H1 (cell line): ENCODE results near the gene UTP20. TPM values are rescaled to one million over a fixed set of nuclear protein-coding genes. Genes with fewer than 3 reads are reported as not detected.
"Not testable (repeated sequence)": the region's sequence is repeated elsewhere in the genome, so short reads cannot be mapped to it uniquely, and the experiment has no call there.

Experiments
- CTCF ChIA-PET: fragments of 300-600 bp; sonication (Branson Sonifier 250); formaldehyde crosslinking; loops from one replicate; lab custom pipeline; 2021; ENCODE audit not compliant: partially characterized antibody; lab: Charles Lee
- POLR2A ChIA-PET: fragments of 300-600 bp; sonication (Branson Sonifier 250); formaldehyde crosslinking; loops from one replicate; lab custom pipeline; 2021; ENCODE audit warnings: inconsistent platforms; ENCODE audit not compliant: partially characterized antibody; lab: Charles Lee
- DNase-seq, 2 experiments: peaks; one replicate each; pipeline versions ENCODE4 v3.0.0 to v3.0.0-alpha.2; 2010 to 2022; ENCODE audit warnings: low spot score in 2 of 2, low read depth in 1 of 2, mixed read lengths in 1 of 2
- FAIRE-seq: peaks from 2 replicates; lab custom pipeline; 2011; peaks lifted over from hg19 to GRCh38; lab: Jason Lieb, UNC
- H2AFZ ChIP-seq: 2 replicates; pipeline ENCODE4 v1.8.1; 2012; ENCODE audit warnings: low read length, inconsistent platforms
- H2AK5ac ChIP-seq: 2 replicates; pipeline ENCODE4 v1.6.1; 2013; ENCODE audit warnings: low read depth, low read length
- H2BK120ac ChIP-seq: replicated peaks from 2 replicates; pipeline ENCODE3; 2013; ENCODE audit warnings: low read depth, low read length, inconsistent platforms
- H2BK12ac ChIP-seq: 2 replicates; pipeline ENCODE4 v1.6.1; 2013; ENCODE audit warnings: low read depth, low read length
- H2BK15ac ChIP-seq: 2 replicates; pipeline ENCODE4 v1.6.1; 2013; ENCODE audit warnings: low read length
- H2BK20ac ChIP-seq: 2 replicates; pipeline ENCODE4 v1.6.1; 2013; ENCODE audit warnings: low read length
- H2BK5ac ChIP-seq: 2 replicates; pipeline ENCODE4 v1.6.1; 2013; ENCODE audit warnings: low read depth, low read length
- H3K14ac ChIP-seq: 2 replicates; pipeline ENCODE4 v1.6.1; 2013; ENCODE audit warnings: inconsistent platforms; ENCODE audit not compliant: insufficient read length
- H3K18ac ChIP-seq: 2 replicates; pipeline ENCODE4 v1.6.1; 2013; ENCODE audit warnings: low read length; ENCODE audit errors: extremely low read depth
- H3K23ac ChIP-seq: 2 replicates; pipeline ENCODE4 v1.6.1; 2013; ENCODE audit warnings: inconsistent platforms; ENCODE audit not compliant: insufficient read length
- H3K23me2 ChIP-seq: 2 replicates; pipeline ENCODE4 v1.6.1; 2013; ENCODE audit warnings: low read depth, low read length
- H3K27ac ChIP-seq: 2 replicates; pipeline ENCODE4 v1.6.1; 2011; ENCODE audit warnings: low read depth, low read length, inconsistent platforms
- H3K27me3 ChIP-seq, 4 experiments: replicated peaks in 1 of 4; 1 replicate in 1 of 4; 2 replicates in 3 of 4; pipeline versions ENCODE4 v1.6.1 to v1.8.1; 2011 to 2013; ENCODE audit warnings: low read length in 3 of 4, mild to moderate bottlenecking in 3 of 4, inconsistent platforms in 2 of 4, mixed read lengths in 2 of 4, moderate library complexity in 1 of 4; ENCODE audit not compliant: control insufficient read depth in 3 of 4, insufficient read depth in 3 of 4; ENCODE audit errors: extremely low read depth in 1 of 4
- H3K36me3 ChIP-seq, 4 experiments: 2 replicates each; pipeline versions ENCODE4 v1.6.1 to v1.8.1; 2011 to 2013; ENCODE audit warnings: mild to moderate bottlenecking in 4 of 4, low read length in 3 of 4, moderate library complexity in 2 of 4, control low read depth in 1 of 4, inconsistent platforms in 1 of 4; ENCODE audit not compliant: insufficient read depth in 4 of 4, control insufficient read depth in 2 of 4
- H3K4ac ChIP-seq: replicated peaks from 2 replicates; pipeline ENCODE3; 2013; ENCODE audit warnings: low read length, low read depth, mixed read lengths, inconsistent platforms; ENCODE audit not compliant: insufficient read length
- H3K4me1 ChIP-seq, 4 experiments: replicated peaks in 1 of 4; 1 replicate in 1 of 4; 2 replicates in 3 of 4; pipeline versions ENCODE4 v1.6.1 to v1.8.1; 2011 to 2013; ENCODE audit warnings: low read length in 3 of 4, inconsistent platforms in 2 of 4, mixed read lengths in 1 of 4; ENCODE audit not compliant: insufficient read depth in 4 of 4, control insufficient read depth in 3 of 4
- H3K4me2 ChIP-seq, 2 experiments: 2 replicates each; pipeline versions ENCODE4 v1.6.1 to v1.8.1; 2011 to 2013; ENCODE audit warnings: low read depth in 2 of 2, low read length in 2 of 2, control low read depth in 1 of 2, inconsistent platforms in 1 of 2, mild to moderate bottlenecking in 1 of 2; ENCODE audit not compliant: insufficient read depth in 1 of 2
- H3K4me3 ChIP-seq, 4 experiments: fragments of 200-600, 300-600 bp in 1 of 4; sonication (generic), shearing (Covaris generic), sonication (Bioruptor Twin) in 1 of 4; 2 replicates each; pipeline versions ENCODE4 v1.5.1 to v1.8.1; 2011 to 2016; ENCODE audit warnings: low read length in 4 of 4, low read depth in 3 of 4, control low read depth in 2 of 4, inconsistent platforms in 2 of 4, mild to moderate bottlenecking in 2 of 4, mixed read lengths in 1 of 4, moderate library complexity in 1 of 4; ENCODE audit not compliant: insufficient read depth in 2 of 4; ENCODE audit errors: extremely low read depth in 1 of 4
- H3K56ac ChIP-seq: replicated peaks from 2 replicates; pipeline ENCODE3; 2013; ENCODE audit warnings: low read depth, mild to moderate bottlenecking, mixed read lengths, low read length, inconsistent platforms; ENCODE audit not compliant: insufficient read length
- H3K79me1 ChIP-seq: 2 replicates; pipeline ENCODE4 v1.6.1; 2013; ENCODE audit warnings: low read depth, low read length, control low read depth
- H3K79me2 ChIP-seq, 2 experiments: 2 replicates each; pipeline versions ENCODE4 v1.6.1 to v1.8.1; 2012 to 2013; ENCODE audit warnings: low read length in 2 of 2, mild to moderate bottlenecking in 2 of 2, inconsistent platforms in 1 of 2; ENCODE audit not compliant: insufficient read depth in 2 of 2, control insufficient read depth in 1 of 2
- H3K9ac ChIP-seq, 4 experiments: replicated peaks in 1 of 4; 1 replicate in 1 of 4; 2 replicates in 3 of 4; pipeline versions ENCODE4 v1.6.1 to v1.8.1; 2011 to 2013; ENCODE audit warnings: low read depth in 3 of 4, low read length in 3 of 4, control low read depth in 2 of 4, mild to moderate bottlenecking in 2 of 4, moderate library complexity in 2 of 4, inconsistent platforms in 1 of 4; ENCODE audit errors: extremely low read depth in 1 of 4
- H3K9me3 ChIP-seq, 2 experiments: 2 replicates each; pipeline versions ENCODE4 v1.6.1 to v1.8.1; 2012 to 2013; ENCODE audit warnings: mild to moderate bottlenecking in 2 of 2, moderate library complexity in 2 of 2, control low read depth in 1 of 2, inconsistent platforms in 1 of 2, low read depth in 1 of 2, low read length in 1 of 2, mixed read lengths in 1 of 2; ENCODE audit not compliant: insufficient read depth in 2 of 2
- H4K20me1 ChIP-seq, 2 experiments: replicated peaks in 1 of 2; 2 replicates each; pipeline versions ENCODE3 to v1.8.1; 2011 to 2013; ENCODE audit warnings: inconsistent platforms in 2 of 2, low read length in 2 of 2, mild to moderate bottlenecking in 1 of 2; ENCODE audit not compliant: insufficient read depth in 2 of 2, control insufficient read depth in 1 of 2
- H4K5ac ChIP-seq: 2 replicates; pipeline ENCODE4 v1.6.1; 2013; ENCODE audit warnings: low read length, low read depth, mixed read lengths, inconsistent platforms; ENCODE audit not compliant: insufficient read length
- H4K8ac ChIP-seq: 2 replicates; pipeline ENCODE4 v1.8.0; 2013; ENCODE audit warnings: mild to moderate bottlenecking, moderate library complexity, low read length, inconsistent platforms; ENCODE audit not compliant: insufficient read depth; ENCODE audit errors: extremely low read depth
- H4K91ac ChIP-seq: replicated peaks from 2 replicates; pipeline ENCODE3; 2013; ENCODE audit warnings: low read length, mixed read lengths, inconsistent platforms; ENCODE audit not compliant: insufficient read length
- EP300 ChIP-seq, 2 experiments: IDR thresholded peaks; 1 replicate in 1 of 2; 2 replicates in 1 of 2; pipeline ENCODE4 v1.6.1; 2011 to 2012; ENCODE audit warnings: low read depth in 2 of 2, low read length in 2 of 2, mild to moderate bottlenecking in 2 of 2, borderline replicate concordance in 1 of 2, inconsistent platforms in 1 of 2, moderate library complexity in 1 of 2
- HDAC6 ChIP-seq: IDR thresholded peaks from one replicate; pipeline ENCODE4 v1.7.1; 2012; ENCODE audit warnings: low read depth, mild to moderate bottlenecking, inconsistent platforms, low read length, moderate library complexity
- SAP30 ChIP-seq: fragments of 300-600 bp; sonication (generic); IDR thresholded peaks from 2 replicates; pipeline ENCODE4 v1.7.1; 2012; ENCODE audit warnings: low read length, moderate library complexity, mild to moderate bottlenecking, inconsistent platforms; ENCODE audit not compliant: insufficient read depth, insufficient replicate concordance
- SIN3A ChIP-seq, 2 experiments: IDR thresholded peaks in 1 of 2; conservative IDR thresholded peaks in 1 of 2; 2 replicates each; pipeline ENCODE4 v1.6.1; 2011 to 2012; ENCODE audit warnings: low read length in 2 of 2, improper control_type of control experiment in 1 of 2, low read depth in 1 of 2, mild to moderate bottlenecking in 1 of 2
- ZNF274 ChIP-seq: IDR thresholded peaks from 2 replicates; pipeline ENCODE4 v1.7.0; 2012; ENCODE audit warnings: low read length, borderline replicate concordance; ENCODE audit errors: extremely low read depth
- WGBS, 2 experiments: shearing (Covaris generic) in 1 of 2; methylation state at CpG; one replicate each; pipeline versions ENCODE4 v1.1.6 to v1.1.7; 2013 to 2015; ENCODE audit warnings: low lambda C conversion rate in 2 of 2, mixed read lengths in 2 of 2, inconsistent platforms in 1 of 2, low coverage in 1 of 2, missing lambda C conversion rate in 1 of 2; ENCODE audit not compliant: insufficient replicate concordance in 2 of 2, insufficient coverage in 1 of 2, insufficient read length in 1 of 2; ENCODE audit errors: extremely low coverage in 1 of 2, missing lambda C conversion rate in 1 of 2; 5-methylcytosine and 5-hydroxymethylcytosine counted together
- polyA plus RNA-seq, 7 experiments: library from polyadenylated mRNA; depleted of rRNA in 3 of 7; stranded (reverse) in 5 of 7; unstranded in 2 of 7; fragments of >200 nt in 5 of 7; fragments of 200-250 nt in 2 of 7; gene quantifications; 1 replicate in 5 of 7; 2 replicates in 1 of 7; 4 replicates in 1 of 7; pipeline versions ENCODE4 v1.2.1 to v1.2.3, GENCODE V29; 2011 to 2013; ENCODE audit warnings: missing spikeins in 2 of 7, mixed read lengths in 2 of 7
- total RNA-seq: library from RNA; stranded (reverse); fragmentation: NEBNext Ultra II Directional; extraction: Animal tissue kit (Norgen Biotek cat#: 25700); gene quantifications from 2 replicates; pipeline ENCODE4 v1.2.1, GENCODE V29; 2021

Gene UTP20
- total and polyA plus RNA-seq, 2 of the 8 experiments (the other 6 are each of a cell fraction or from before 2014, with no cell fraction given): 8.5 to 48.4 TPM

- TF ChIP-seq SIN3A (conservative IDR thresholded peaks at IDR 0.05 in 1 of 2, IDR thresholded peaks at IDR 0.05 in 1 of 2; ENCODE audit: low read depth in 1 of 2, low read length in 2 of 2) (no peak), SAP30 (no peak), EP300 (IDR thresholded peaks at IDR 0.05; ENCODE audit: borderline replicate concordance in 1 of 2, low read depth in 2 of 2, low read length in 2 of 2) (no peak), ZNF274 (no peak), HDAC6 (no peak)
These were observed 99.2 kb downstream of the UTP20 start (continued) for GRCh38 chr12:101379149-101379548.

GRCh38 chr12:101391181-101391580, 111.3 kb downstream of the UTP20 start:
- H3K4ac ChIP-seq, H2BK12ac ChIP-seq, CTCF ChIA-PET, H3K23me2 ChIP-seq, H4K5ac ChIP-seq, H3K56ac ChIP-seq, H4K91ac ChIP-seq, H4K20me1 ChIP-seq, H3K27me3 ChIP-seq, H2BK5ac ChIP-seq, H3K79me1 ChIP-seq, DNase-seq, H2BK120ac ChIP-seq, H3K18ac ChIP-seq, H3K4me1 ChIP-seq, POLR2A ChIA-PET, H3K4me2 ChIP-seq, H2AK5ac ChIP-seq, H3K9ac ChIP-seq, H3K4me3 ChIP-seq, H4K8ac ChIP-seq, H2AFZ ChIP-seq, H3K27ac ChIP-seq, H2BK15ac ChIP-seq, H3K23ac ChIP-seq, H3K14ac ChIP-seq, H2BK20ac ChIP-seq, H3K79me2 ChIP-seq, H3K9me3 ChIP-seq, FAIRE-seq: not testable (repeated sequence)
- WGBS, 2 experiments: 89% methylated on average over 1 of the region's 3 CpGs; no CpG with 5 or more reads in 1 of the 2 experiments
- peaks cover 6 to 51% (median 26%) of the 10 kb centered on the region in 4 experiments for H3K36me3 ChIP-seq
